ENCODE measurements around the gene SLC2A5.

The SLC2A5 gene

GRCh38 chr1:9041116-9041779 is 28.2 kb downstream of the SLC2A5 start:
- FAIRE-seq (no peak), DNase-seq (ENCODE audit: insufficient read length, low spot score) (no peak)
- TF ChIP-seq, protein P1, sequence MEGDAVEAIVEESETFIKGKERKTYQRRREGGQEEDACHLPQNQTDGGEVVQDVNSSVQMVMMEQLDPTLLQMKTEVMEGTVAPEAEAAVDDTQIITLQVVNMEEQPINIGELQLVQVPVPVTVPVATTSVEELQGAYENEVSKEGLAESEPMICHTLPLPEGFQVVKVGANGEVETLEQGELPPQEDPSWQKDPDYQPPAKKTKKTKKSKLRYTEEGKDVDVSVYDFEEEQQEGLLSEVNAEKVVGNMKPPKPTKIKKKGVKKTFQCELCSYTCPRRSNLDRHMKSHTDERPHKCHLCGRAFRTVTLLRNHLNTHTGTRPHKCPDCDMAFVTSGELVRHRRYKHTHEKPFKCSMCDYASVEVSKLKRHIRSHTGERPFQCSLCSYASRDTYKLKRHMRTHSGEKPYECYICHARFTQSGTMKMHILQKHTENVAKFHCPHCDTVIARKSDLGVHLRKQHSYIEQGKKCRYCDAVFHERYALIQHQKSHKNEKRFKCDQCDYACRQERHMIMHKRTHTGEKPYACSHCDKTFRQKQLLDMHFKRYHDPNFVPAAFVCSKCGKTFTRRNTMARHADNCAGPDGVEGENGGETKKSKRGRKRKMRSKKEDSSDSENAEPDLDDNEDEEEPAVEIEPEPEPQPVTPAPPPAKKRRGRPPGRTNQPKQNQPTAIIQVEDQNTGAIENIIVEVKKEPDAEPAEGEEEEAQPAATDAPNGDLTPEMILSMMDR (IDR thresholded peaks at IDR 0.05; ENCODE audit: insufficient read depth, missing control alignments), result no peak

GRCh38 chr1:9040659-9041030 is 28.8 kb downstream of the SLC2A5 start:
- no peak for FAIRE-seq

GRCh38 chr1:9039761-9040658 is 29.4 kb downstream of the SLC2A5 start:
- TF ChIP-seq, protein P1 (IDR thresholded peaks at IDR 0.05; ENCODE audit: insufficient read depth, missing control alignments), result no peak
- FAIRE-seq (no peak), DNase-seq (ENCODE audit: insufficient read length, low spot score) (no peak)

More at GRCh38 chr1:9040659-9041030, 28.8 kb downstream of the SLC2A5 start:
- no peak for DNase-seq (ENCODE audit: insufficient read length, low spot score)
- TF ChIP-seq, protein P1 (IDR thresholded peaks at IDR 0.05; ENCODE audit: insufficient read depth, missing control alignments), result no peak

DNA sequence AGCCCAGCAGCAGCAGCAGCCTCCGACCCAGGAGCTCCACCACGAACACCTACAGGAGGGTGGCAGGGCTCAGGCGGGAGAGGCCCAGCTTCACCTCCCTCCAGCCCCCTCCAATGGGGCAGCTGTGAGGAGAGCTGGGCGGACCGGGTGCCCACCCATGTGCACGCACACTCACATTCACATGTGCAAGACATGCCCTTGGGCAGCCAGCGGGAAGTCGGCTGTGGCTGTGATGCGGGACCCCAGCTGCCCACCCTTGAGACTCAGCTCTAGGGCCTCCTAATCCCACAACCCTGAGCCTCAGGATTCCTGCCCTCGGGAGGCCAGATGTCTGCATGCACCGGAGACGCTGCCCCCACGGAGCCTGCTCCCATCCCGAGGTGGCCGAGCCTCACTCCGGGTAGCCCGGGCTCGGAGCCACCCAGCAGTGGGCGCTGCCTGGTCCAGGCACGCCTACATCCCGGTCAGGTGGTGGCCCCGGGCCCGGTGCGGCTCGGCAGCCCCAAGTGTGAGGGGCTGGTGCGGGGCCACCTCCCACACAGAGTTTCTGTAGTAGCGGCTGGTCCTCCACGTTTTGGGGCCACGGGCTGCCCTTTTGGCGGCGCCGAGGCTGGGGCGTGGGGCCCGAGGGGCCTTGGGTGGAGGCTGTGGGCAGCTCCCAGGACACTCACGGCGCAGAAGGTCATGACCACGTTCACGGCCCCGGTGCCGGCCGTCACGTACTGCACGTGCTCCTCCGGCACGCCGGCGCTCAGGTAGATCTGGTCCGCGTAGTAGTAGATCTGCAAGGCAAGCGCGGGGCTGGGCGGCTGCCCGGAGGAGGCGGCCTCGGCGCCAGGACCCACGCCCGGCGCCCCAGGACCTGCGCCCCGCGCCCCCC is 30.3 kb downstream of the SLC2A5 start:
- FAIRE-seq, result no peak
- TF ChIP-seq, protein P1 (IDR thresholded peaks at IDR 0.05; ENCODE audit: insufficient read depth, missing control alignments), result no peak
- no peak for DNase-seq (ENCODE audit: insufficient read length, low spot score)

DNA sequence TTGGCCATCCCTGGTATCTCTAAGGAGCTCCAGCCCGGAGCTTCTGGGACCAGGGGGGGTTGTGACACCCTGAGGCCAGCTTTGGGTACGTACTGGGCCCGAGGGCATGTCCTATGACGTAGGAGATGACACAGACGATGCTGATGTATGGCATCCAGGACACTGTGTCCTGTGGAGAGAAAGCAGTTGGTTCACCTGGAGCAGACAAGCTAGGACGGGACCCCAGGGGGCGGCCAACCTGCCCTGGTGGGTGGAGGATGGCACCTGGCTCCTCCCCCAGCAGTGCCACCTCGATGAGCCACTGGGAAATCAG is 31.1 kb downstream of the SLC2A5 start:
- FAIRE-seq (no peak), DNase-seq (ENCODE audit: insufficient read length, low spot score) (no peak)
- TF ChIP-seq, protein P1 (IDR thresholded peaks at IDR 0.05; ENCODE audit: insufficient read depth, missing control alignments), result no peak

DNA sequence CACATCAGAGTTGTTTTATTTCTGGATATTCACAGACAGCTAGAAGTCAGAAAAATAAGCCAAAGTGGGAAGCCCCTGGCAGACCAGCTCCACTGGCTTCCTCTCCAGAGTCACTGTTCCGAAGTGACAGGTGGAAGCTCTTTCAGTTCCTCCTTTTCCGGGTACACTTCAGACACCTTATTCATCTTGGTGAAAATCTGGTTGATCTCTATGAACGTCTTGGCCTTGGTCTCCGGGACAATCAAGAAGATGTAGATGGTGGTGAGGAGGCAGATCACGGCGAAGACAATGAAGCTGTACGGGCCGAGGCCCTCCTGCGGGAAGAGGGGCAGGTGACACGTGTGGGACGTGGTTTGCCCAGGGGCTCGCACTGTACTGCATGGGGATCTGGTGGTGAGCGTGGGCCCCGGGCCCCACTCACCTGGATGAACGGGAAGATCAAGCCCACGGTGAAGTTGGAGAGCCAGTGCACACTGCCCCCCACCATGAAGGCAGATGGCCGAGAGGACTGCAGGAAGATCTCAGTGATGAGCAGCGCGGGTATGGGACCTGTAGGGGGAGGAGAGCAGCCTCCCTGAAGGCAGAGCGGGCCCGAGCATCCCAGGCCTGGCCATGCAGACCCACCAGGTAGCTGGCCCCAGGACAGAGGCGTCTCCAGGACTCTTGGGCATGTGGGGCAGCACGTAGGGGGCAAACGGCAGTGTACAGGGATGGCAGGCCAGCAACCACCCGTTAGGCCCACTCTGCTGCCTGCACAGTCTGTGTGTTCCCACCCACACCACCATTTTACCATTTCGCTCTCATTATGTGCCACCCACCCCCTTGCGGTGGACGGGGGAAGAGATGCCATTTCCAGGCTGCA is 31.7 kb downstream of the SLC2A5 start:
- DNase-seq (ENCODE audit: insufficient read length, low spot score), result no peak

More for the DNA sequence above, 31.7 kb downstream of the SLC2A5 start:
- TF ChIP-seq, protein P1 (IDR thresholded peaks at IDR 0.05; ENCODE audit: insufficient read depth, missing control alignments), result no peak
- no peak for FAIRE-seq

All from D721Med (cell line).